Naive thymus-derived CD8-positive, alpha-beta T cell (primary cell): Measurements from ENCODE around the gene NFAT5. TPM values are rescaled to one million over a fixed set of nuclear protein-coding genes. Genes with fewer than 3 reads are reported as not detected.
"Not testable (repeated sequence)": the region's sequence is repeated elsewhere in the genome, so short reads cannot be mapped to it uniquely, and the experiment has no call there.

Experiments
- ATAC-seq, 2 donors: fragments of 150-1000 bp; cut with Tn5 transposase in 1 of 2; sonication (Bioruptor Pico), chemical (Tn5 transposase) in 1 of 2; 1 replicate in 1 of 2; 2 replicates in 1 of 2; pipeline ENCODE4 v1.10.0; 2021; ENCODE audit warnings: mild to moderate bottlenecking in 2 of 2, moderate library complexity in 2 of 2
- POLR2A ChIA-PET: fragments of 350-600 bp; sonication (Branson Sonifier 250); formaldehyde crosslinking; loops from one replicate; lab custom pipeline; 2021; ENCODE audit warnings: antibody characterized with exemption; lab: Charles Lee
- DNase-seq, 10 donors: peaks; one replicate each; pipeline versions ENCODE4 v3.0.0 to v3.0.0-alpha.2; 2020 to 2022
- H3K27ac Mint-ChIP-seq, 10 donors: one replicate each; pipeline ENCODE4 v1.8.0; 2020 to 2022; ENCODE audit warnings: mild to moderate bottlenecking in 10 of 10, mixed read lengths in 10 of 10, moderate library complexity in 4 of 10, inconsistent platforms in 1 of 10
- H3K27me3 Mint-ChIP-seq, 5 donors: one replicate each; pipeline ENCODE4 v1.8.0; 2021 to 2022; ENCODE audit warnings: mixed read lengths in 5 of 5
- H3K36me3 Mint-ChIP-seq, 3 donors: one replicate each; pipeline ENCODE4 v1.8.0; 2020 to 2022; ENCODE audit warnings: mixed read lengths in 3 of 3, mild to moderate bottlenecking in 2 of 3, inconsistent platforms in 1 of 3
- H3K4me1 Mint-ChIP-seq, 4 donors: one replicate each; pipeline ENCODE4 v1.8.0; 2021 to 2022; ENCODE audit warnings: mixed read lengths in 4 of 4
- H3K4me3 Mint-ChIP-seq, 10 donors: one replicate each; pipeline ENCODE4 v1.8.0; 2020 to 2022; ENCODE audit warnings: mild to moderate bottlenecking in 10 of 10, mixed read lengths in 10 of 10, moderate library complexity in 6 of 10, inconsistent platforms in 1 of 10
- H3K9me3 Mint-ChIP-seq, 9 donors: one replicate each; pipeline ENCODE4 v1.8.0; 2020 to 2022; ENCODE audit warnings: mixed read lengths in 9 of 9, mild to moderate bottlenecking in 3 of 9, inconsistent platforms in 1 of 9, moderate library complexity in 1 of 9
- polyA plus RNA-seq, 3 donors: library from polyadenylated mRNA; unstranded; fragments of 300-500 nt; fragmentation: Illumina TruSeq; gene quantifications; one replicate each; pipeline ENCODE4 v1.2.3, GENCODE V29; 2021
- total RNA-seq, 8 experiments: library from RNA in 2 of 8; stranded (reverse) in 2 of 8; gene quantifications; one replicate each; pipeline ENCODE4 v1.2.3 and lab custom pipeline; 2021 to 2026

Gene NFAT5
- total and polyA plus RNA-seq, 5 experiments from 2014 or later, result 3.8 to 32.2 (median 6.7) TPM

DNA sequence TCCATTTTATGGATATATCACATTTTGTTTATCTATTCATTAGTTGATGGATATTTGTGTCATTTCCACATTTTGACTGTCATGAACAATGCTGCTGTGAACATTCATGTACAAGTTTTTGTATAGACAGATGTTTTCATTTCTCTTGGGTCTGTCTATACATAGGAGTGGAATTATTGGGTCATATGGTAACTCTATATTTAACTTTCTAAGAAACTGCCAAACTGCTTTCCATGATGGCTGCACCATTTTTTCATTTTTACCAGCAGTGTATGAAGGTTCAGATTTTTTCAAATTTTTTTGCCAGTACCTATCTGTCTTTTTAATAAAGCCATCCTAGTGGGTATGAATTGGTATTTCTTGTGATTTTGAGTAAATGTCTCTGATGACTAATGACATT, 15.5 kb downstream of the NFAT5 start:
- ATAC-seq, result no peak
- peaks cover 5 to 45% (median 30%) of the 10 kb centered on the region in 4 donors for H3K4me1 Mint-ChIP-seq
- no peak overlapping the region for H3K4me3 Mint-ChIP-seq
- peak overlapping the region in 1 of 10 donors; percentile 14 for H3K27ac Mint-ChIP-seq
- no peaks in the 10 kb centered on the region for H3K9me3 Mint-ChIP-seq
- POLR2A ChIA-PET, result no interaction called here
- H3K36me3 Mint-ChIP-seq, result peaks cover 0 to 19% (median 8%) of the 10 kb centered on the region in 3 donors
- H3K27me3 Mint-ChIP-seq, result no peaks in the 10 kb centered on the region
- no peak for DNase-seq

- H3K4me3 Mint-ChIP-seq, result not testable (repeated sequence)
Observed at GRCh38 chr16:69584493-69584892, 18.7 kb downstream of the NFAT5 start.

DNA sequence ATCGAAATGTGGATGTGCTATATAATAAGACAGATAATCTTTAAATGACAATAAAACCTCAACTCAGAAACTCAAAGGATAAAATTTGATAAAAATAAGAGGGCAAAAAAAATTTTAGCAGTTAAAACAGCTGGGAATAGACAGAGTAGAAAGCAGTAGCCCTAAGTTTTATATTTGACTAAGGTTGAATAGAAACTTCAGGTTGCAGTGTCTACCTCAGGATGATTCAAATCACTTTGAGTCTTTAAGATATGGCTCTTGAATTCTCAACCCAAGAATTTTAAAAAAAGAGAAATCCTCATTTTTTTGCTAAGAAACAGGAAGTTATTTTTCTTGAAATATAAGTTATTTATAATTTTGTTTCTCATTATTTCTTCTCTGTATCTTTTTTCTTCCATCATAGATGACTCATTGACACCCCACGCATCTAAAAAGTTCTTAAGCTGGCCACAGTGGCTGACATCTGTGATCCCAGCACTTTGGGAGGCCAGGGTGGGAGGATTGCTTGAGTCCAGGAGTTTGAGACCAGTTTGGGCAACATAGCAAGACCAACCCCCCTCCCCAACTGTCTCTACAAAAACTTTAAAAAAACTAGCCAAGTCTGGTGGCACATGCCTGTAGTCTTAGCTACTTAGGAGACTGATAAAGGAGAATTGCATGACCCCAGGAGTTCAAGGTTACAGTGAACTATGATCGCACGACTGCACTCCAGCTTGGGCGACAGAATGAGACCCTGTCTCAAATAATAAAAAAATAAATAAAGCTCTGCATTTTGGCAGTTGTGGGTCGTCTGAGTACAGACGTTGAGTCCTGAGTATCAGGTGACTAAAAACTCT, 23.9 kb downstream of the NFAT5 start:
- POLR2A ChIA-PET, result no interaction called here
- peaks cover 5 to 39% (median 24%) of the 10 kb centered on the region in 4 donors for H3K4me1 Mint-ChIP-seq

More at GRCh38 chr16:69584493-69584892, 18.7 kb downstream of the NFAT5 start:
- H3K4me1 Mint-ChIP-seq, result peaks cover 2 to 41% (median 20%) of the 10 kb centered on the region in 4 donors
- H3K27ac Mint-ChIP-seq, H3K9me3 Mint-ChIP-seq, H3K27me3 Mint-ChIP-seq, ATAC-seq, DNase-seq, POLR2A ChIA-PET: not testable (repeated sequence)
- peaks cover 0 to 21% (median 10%) of the 10 kb centered on the region in 3 donors for H3K36me3 Mint-ChIP-seq

GRCh38 chr16:69590590-69590989, 24.8 kb downstream of the NFAT5 start:
- ATAC-seq, result no peak

More for the DNA sequence above, 23.9 kb downstream of the NFAT5 start:
- no peak for DNase-seq
- Mint-ChIP-seq H3K27me3 (no peaks in the 10 kb centered on the region), H3K9me3 (no peaks in the 10 kb centered on the region), H3K27ac (peak overlapping the region in 2 of 10 donors; percentile 21 to 62), H3K36me3 (peaks cover 0 to 21% (median 1%) of the 10 kb centered on the region in 3 donors), H3K4me3 (no peak overlapping the region)
- no peak for ATAC-seq

DNA sequence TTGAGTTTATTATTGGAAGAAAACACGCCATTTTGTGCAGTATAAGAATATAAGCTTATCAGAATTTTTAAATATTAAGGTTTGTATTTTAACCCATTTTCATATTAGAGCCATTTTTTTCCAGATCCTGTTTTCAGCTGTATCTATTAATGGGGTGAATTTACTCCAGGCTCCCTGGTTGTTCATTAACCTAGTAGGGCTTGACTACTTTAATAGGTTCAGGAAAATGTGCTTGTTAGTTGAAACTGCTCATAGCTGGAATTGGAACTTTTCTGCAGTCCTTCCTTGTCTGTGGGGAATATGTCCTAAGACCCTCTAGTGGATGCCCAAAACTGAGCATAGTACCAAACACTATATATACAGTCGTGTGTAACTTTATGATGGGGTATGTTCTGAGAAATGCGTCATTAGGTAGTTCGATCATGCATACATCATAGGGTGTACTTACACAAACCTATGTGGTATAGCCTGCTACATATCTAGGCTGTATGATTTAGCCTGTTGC, 28.0 kb downstream of the NFAT5 start:
- Mint-ChIP-seq H3K36me3 (peaks cover 0 to 13% (median 1%) of the 10 kb centered on the region in 3 donors), H3K4me1 (peaks cover 9 to 41% (median 28%) of the 10 kb centered on the region in 4 donors), H3K4me3 (no peak overlapping the region), H3K9me3 (no peaks in the 10 kb centered on the region), H3K27me3 (no peaks in the 10 kb centered on the region), H3K27ac (no peak overlapping the region)
- no peak for ATAC-seq
- POLR2A ChIA-PET, result no interaction called here
- no peak for DNase-seq

More at GRCh38 chr16:69590590-69590989, 24.8 kb downstream of the NFAT5 start:
- Mint-ChIP-seq H3K36me3 (peaks cover 0 to 24% (median 1%) of the 10 kb centered on the region in 3 donors), H3K9me3 (no peaks in the 10 kb centered on the region), H3K4me3 (no peak overlapping the region), H3K4me1 (peaks cover 6 to 43% (median 25%) of the 10 kb centered on the region in 4 donors), H3K27ac (no peak overlapping the region), H3K27me3 (no peaks in the 10 kb centered on the region)
- POLR2A ChIA-PET, result no interaction called here
- no peak for DNase-seq

GRCh38 chr16:69595127-69596036, 29.6 kb downstream of the NFAT5 start:
- Mint-ChIP-seq H3K27me3 (no peaks in the 10 kb centered on the region), H3K9me3 (no peaks in the 10 kb centered on the region), H3K27ac (no peak overlapping the region), H3K36me3 (peaks cover 0 to 10% (median 0%) of the 10 kb centered on the region in 3 donors), H3K4me1 (peaks cover 17 to 49% (median 38%) of the 10 kb centered on the region in 4 donors), H3K4me3 (peak overlapping the region in 1 of 10 donors; percentile 3)
- DNase-seq (no peak), ATAC-seq (no peak)
- POLR2A ChIA-PET, result no interaction called here

GRCh38 chr16:69596801-69597200, 31.0 kb downstream of the NFAT5 start:
- Mint-ChIP-seq H3K9me3 (no peaks in the 10 kb centered on the region), H3K36me3 (peaks cover 0 to 5% (median 0%) of the 10 kb centered on the region in 3 donors), H3K27me3 (no peaks in the 10 kb centered on the region), H3K4me3 (no peak overlapping the region), H3K27ac (peak overlapping the region in 5 of 10 donors; percentile 15 to 73 (median 37)), H3K4me1 (peaks cover 19 to 49% (median 38%) of the 10 kb centered on the region in 4 donors)
- no peak for DNase-seq
- ATAC-seq, result no peak
- POLR2A ChIA-PET, result no interaction called here

- no peaks in the 10 kb centered on the region for H3K27me3 Mint-ChIP-seq
- POLR2A ChIA-PET, result no interaction called here
- no peak overlapping the region for H3K27ac Mint-ChIP-seq
- H3K9me3 Mint-ChIP-seq, result no peaks in the 10 kb centered on the region
- no peak for ATAC-seq
- DNase-seq, result no peak
- H3K4me1 Mint-ChIP-seq, result peaks cover 19 to 47% (median 37%) of the 10 kb centered on the region in 4 donors
- peaks cover 0 to 5% (median 0%) of the 10 kb centered on the region in 3 donors for H3K36me3 Mint-ChIP-seq
- no peak overlapping the region for H3K4me3 Mint-ChIP-seq
Observed at GRCh38 chr16:69598045-69598444, 32.3 kb downstream of the NFAT5 start.

DNA sequence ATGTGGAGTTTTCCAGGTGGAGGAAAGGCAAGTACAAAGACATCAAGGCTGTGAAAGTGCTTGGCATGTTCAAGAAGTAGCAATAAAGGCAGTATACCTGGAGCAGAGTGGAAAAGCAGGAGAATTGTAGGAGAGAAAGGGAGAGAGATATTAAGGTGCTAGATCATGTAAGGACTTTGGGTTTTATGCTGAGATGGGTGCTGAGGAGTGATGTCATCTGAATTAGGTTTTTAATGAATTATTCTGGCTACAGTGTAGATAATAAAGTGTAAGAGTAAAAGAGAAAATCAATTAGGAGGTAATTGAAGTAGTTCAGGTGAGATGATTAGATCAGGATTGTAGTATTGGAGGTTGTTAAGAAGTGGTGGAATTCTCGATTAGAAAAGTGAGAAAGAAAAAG, 34.0 kb downstream of the NFAT5 start:
- H3K4me3 Mint-ChIP-seq, result no peak overlapping the region
- DNase-seq, result no peak
- POLR2A ChIA-PET, result interaction anchor here (0.6 kb wide), 1 partner anchor 12 kb away, joined by 7 read pairs; no protein-coding TSS in a partner anchor
- H3K9me3 Mint-ChIP-seq, result no peaks in the 10 kb centered on the region
- no peaks in the 10 kb centered on the region for H3K27me3 Mint-ChIP-seq
- peaks cover 0 to 5% (median 0%) of the 10 kb centered on the region in 3 donors for H3K36me3 Mint-ChIP-seq
- peaks cover 19 to 44% (median 37%) of the 10 kb centered on the region in 4 donors for H3K4me1 Mint-ChIP-seq
- ATAC-seq, result no peak
- peak overlapping the region in 3 of 10 donors; percentile 9 to 57 (median 14) for H3K27ac Mint-ChIP-seq

- peaks cover 19 to 40% (median 36%) of the 10 kb centered on the region in 4 donors for H3K4me1 Mint-ChIP-seq
- no peak for ATAC-seq
- no peak for DNase-seq
- no peaks in the 10 kb centered on the region for H3K9me3 Mint-ChIP-seq
- POLR2A ChIA-PET, result no interaction called here
- peaks cover 0 to 5% (median 0%) of the 10 kb centered on the region in 3 donors for H3K36me3 Mint-ChIP-seq
- peak overlapping the region in 2 of 10 donors; percentile 14 to 57 for H3K27ac Mint-ChIP-seq
- H3K27me3 Mint-ChIP-seq, result no peaks in the 10 kb centered on the region
- H3K4me3 Mint-ChIP-seq, result no peak overlapping the region
Observed at GRCh38 chr16:69600202-69600601, 34.4 kb downstream of the NFAT5 start.

DNA sequence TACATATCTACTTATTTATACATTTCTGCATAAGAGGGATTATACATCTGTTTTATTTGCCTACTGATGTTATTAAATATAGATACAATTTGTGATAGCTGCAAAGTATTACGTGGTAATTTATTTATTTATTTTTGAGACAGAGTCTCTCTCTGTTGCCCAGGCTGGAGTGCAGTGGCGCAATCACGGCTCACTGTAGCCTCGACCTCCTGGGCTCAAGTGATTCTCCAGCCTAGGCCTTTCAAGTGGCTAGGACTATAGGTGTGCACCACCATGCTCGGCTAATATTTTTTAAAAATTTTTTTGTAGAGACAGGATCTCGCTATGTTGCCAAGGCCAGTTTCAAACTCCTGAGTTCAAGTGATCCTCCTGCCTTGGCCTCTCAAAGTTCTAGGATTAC, 35.5 kb downstream of the NFAT5 start:
- DNase-seq (no peak), ATAC-seq (no peak)
- H3K4me1 Mint-ChIP-seq, result peaks cover 22 to 35% (median 33%) of the 10 kb centered on the region in 4 donors
- peaks cover 0 to 3% (median 0%) of the 10 kb centered on the region in 3 donors for H3K36me3 Mint-ChIP-seq
- no peaks in the 10 kb centered on the region for H3K9me3 Mint-ChIP-seq
- H3K4me3 Mint-ChIP-seq, result no peak overlapping the region
- POLR2A ChIA-PET, result no interaction called here
- no peak overlapping the region for H3K27ac Mint-ChIP-seq
- H3K27me3 Mint-ChIP-seq, result no peaks in the 10 kb centered on the region

GRCh38 chr16:69606985-69607384, 41.2 kb downstream of the NFAT5 start:
- DNase-seq (no peak), ATAC-seq (no peak)
- H3K27ac Mint-ChIP-seq, result no peak overlapping the region
- no peaks in the 10 kb centered on the region for H3K27me3 Mint-ChIP-seq
- H3K4me1 Mint-ChIP-seq, result peaks cover 15 to 48% (median 32%) of the 10 kb centered on the region in 4 donors
- H3K36me3 Mint-ChIP-seq, result peaks cover 0 to 22% (median 2%) of the 10 kb centered on the region in 3 donors
- no peak overlapping the region for H3K4me3 Mint-ChIP-seq
- H3K9me3 Mint-ChIP-seq, result no peaks in the 10 kb centered on the region
- POLR2A ChIA-PET, result no interaction called here
